GM18502 (cell line): ENCODE results near the gene SH2D1A.

Experiments used
- ATAC-seq: cut with Tn5 transposase; IDR thresholded peaks from one replicate; pipeline ENCODE4 v1.9.1; 2021; ENCODE audit warnings: mild to moderate bottlenecking; ENCODE audit not compliant: unreplicated experiment, poor library complexity

SH2D1A gene

GRCh38 chrX:124414281-124414680 lies 67.9 kb downstream of the SH2D1A start:
- no peak for ATAC-seq

GRCh38 chrX:124415115-124415800 lies 68.9 kb downstream of the SH2D1A start:
- no peak for ATAC-seq

GRCh38 chrX:124421898-124422655 lies 75.7 kb downstream of the SH2D1A start:
- no peak for ATAC-seq
